Left ventricle myocardium inferior (tissue), 1 donor: ENCODE measurements around the gene METTL5. TPM values are rescaled to one million over a fixed set of nuclear protein-coding genes. Genes with fewer than 3 reads are reported as not detected.
"Not testable (repeated sequence)": the region's sequence is repeated elsewhere in the genome, so short reads cannot be mapped to it uniquely, and the experiment has no call there.

Experiments
- DNase-seq: peaks from one replicate; pipeline ENCODE4 v3.0.0-alpha.2; 2020
- H3K27ac ChIP-seq: fragments of 200-600 bp; replicated peaks from 2 replicates; pipeline ENCODE4 v1.8.0; 2021
- H3K27me3 ChIP-seq: fragments of 200-600 bp; 2 replicates; pipeline ENCODE4 v1.8.0; 2021; ENCODE audit warnings: low read depth
- H3K36me3 ChIP-seq: fragments of 200-600 bp; 2 replicates; pipeline ENCODE4 v1.8.0; 2021
- H3K4me1 ChIP-seq: fragments of 200-600 bp; 2 replicates; pipeline ENCODE4 v1.8.0; 2021
- H3K4me3 ChIP-seq: fragments of 200-600 bp; 2 replicates; pipeline ENCODE4 v1.8.0; 2021; ENCODE audit warnings: mild to moderate bottlenecking, moderate library complexity
- H3K9me3 ChIP-seq: fragments of 200-600 bp; replicated peaks from 2 replicates; pipeline ENCODE4 v1.8.0; 2021
- intact Hi-C: fragments of 100-400 bp; cut with micrococcal nuclease; formaldehyde crosslinking; loops from one replicate; pipeline ENCODE4 v1.11.0; 2022
- total RNA-seq: library from RNA; stranded (reverse); fragmentation: NEBNext Ultra II Directional; extraction: Animal tissue kit (Norgen Biotek cat#: 25700); gene quantifications from one replicate; pipeline ENCODE4 v1.2.1, GENCODE V29; 2021
- TF ChIP-seq, protein P1 (sequence below): fragments of 200-600 bp; IDR thresholded peaks from 2 replicates; pipeline ENCODE4 v1.8.0; 2021; ENCODE audit warnings: antibody characterized with exemption, mild to moderate bottlenecking, borderline replicate concordance
- donor health status: DM: no; HTN: yes; CAD: no; lungs with severe emphysema.

METTL5 gene
- total RNA-seq, 1 donor from 2014 or later, result 60.4 TPM

DNA sequence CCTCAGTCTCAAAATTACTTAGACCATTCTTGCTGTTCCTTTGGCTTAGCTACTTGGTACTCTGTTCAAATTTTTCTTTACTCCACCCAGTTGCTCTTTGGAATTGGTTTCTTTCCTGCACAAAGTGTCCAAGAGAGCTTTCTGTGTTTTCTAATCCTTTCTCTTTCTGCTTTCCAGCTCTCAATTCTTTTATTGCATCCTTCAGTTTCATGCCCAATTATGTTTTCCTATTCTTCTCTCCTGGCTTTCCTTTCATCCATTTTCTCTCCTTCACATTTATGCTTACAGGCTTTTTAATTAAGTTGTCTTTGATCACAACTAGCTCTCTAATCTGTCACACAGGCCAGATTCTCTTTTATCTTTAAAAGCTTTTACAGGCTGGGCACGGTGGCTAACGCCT lies 40.8 kb upstream of the METTL5 start:
- Histone ChIP-seq H3K9me3 (no peaks in the 10 kb centered on the region), H3K4me1 (peaks cover 55% of the 10 kb centered on the region), H3K27me3 (no peaks in the 10 kb centered on the region), H3K36me3 (no peaks in the 10 kb centered on the region), H3K4me3 (no peak overlapping the region), H3K27ac (no peak overlapping the region)
- intact Hi-C loops, result no loop called here
- TF ChIP-seq, protein P1, sequence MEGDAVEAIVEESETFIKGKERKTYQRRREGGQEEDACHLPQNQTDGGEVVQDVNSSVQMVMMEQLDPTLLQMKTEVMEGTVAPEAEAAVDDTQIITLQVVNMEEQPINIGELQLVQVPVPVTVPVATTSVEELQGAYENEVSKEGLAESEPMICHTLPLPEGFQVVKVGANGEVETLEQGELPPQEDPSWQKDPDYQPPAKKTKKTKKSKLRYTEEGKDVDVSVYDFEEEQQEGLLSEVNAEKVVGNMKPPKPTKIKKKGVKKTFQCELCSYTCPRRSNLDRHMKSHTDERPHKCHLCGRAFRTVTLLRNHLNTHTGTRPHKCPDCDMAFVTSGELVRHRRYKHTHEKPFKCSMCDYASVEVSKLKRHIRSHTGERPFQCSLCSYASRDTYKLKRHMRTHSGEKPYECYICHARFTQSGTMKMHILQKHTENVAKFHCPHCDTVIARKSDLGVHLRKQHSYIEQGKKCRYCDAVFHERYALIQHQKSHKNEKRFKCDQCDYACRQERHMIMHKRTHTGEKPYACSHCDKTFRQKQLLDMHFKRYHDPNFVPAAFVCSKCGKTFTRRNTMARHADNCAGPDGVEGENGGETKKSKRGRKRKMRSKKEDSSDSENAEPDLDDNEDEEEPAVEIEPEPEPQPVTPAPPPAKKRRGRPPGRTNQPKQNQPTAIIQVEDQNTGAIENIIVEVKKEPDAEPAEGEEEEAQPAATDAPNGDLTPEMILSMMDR, result no peak
- DNase-seq, result no peak

DNA sequence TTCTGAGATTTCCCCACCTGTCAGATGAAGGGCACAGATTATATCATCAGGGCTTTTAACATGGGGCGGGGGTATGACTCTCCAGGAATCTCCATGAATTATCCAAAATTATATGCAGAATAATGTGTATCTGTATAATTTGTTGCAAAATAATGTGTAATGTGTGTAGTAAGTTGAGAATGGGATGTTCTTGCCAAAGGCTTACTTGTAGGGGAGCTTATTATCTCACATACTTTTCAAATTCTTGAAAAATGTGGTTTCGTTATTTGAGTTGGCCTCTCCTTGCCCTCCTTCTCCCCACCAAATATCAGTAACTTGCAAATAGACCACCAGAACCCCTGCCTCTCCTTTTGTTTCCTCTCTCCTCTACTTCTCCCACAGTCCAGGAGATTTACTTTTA lies 38.1 kb upstream of the METTL5 start:
- intact Hi-C loops, result no loop called here
- H3K4me3 ChIP-seq, result no peak overlapping the region

DNA sequence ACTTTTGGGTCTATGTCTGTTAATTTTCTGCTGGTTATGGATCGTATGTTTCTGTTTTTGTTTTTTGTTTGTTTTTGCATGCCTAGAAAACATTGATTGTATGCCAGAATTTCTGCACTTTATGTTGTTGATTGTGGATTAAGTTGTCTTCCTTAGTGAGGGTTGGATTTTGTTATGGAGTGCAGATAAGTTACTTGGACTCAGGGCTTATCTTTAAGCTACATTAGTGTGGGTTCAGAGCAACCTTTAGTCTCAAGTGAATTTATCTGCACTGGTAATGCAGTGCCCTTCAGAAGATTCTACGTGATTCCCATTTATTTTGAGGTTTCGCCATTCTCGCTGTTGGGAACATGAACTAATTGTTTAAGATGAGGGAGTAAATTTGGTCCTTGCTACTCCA lies 35.4 kb upstream of the METTL5 start:
- TF ChIP-seq, protein P1, result no peak
- no peaks in the 10 kb centered on the region for H3K27me3 ChIP-seq
- no peak overlapping the region for H3K4me3 ChIP-seq
- DNase-seq, result no peak
- peaks cover 39% of the 10 kb centered on the region for H3K4me1 ChIP-seq
- no peaks in the 10 kb centered on the region for H3K9me3 ChIP-seq
- H3K36me3 ChIP-seq, result no peaks in the 10 kb centered on the region
- intact Hi-C loops, result no loop called here
- no peak overlapping the region for H3K27ac ChIP-seq

More for the DNA sequence above, 38.1 kb upstream of the METTL5 start:
- TF ChIP-seq, protein P1, result no peak
- Histone ChIP-seq H3K27ac (no peak overlapping the region), H3K27me3 (no peaks in the 10 kb centered on the region), H3K4me1 (peaks cover 49% of the 10 kb centered on the region), H3K36me3 (no peaks in the 10 kb centered on the region), H3K9me3 (no peaks in the 10 kb centered on the region)
- no peak for DNase-seq

DNA sequence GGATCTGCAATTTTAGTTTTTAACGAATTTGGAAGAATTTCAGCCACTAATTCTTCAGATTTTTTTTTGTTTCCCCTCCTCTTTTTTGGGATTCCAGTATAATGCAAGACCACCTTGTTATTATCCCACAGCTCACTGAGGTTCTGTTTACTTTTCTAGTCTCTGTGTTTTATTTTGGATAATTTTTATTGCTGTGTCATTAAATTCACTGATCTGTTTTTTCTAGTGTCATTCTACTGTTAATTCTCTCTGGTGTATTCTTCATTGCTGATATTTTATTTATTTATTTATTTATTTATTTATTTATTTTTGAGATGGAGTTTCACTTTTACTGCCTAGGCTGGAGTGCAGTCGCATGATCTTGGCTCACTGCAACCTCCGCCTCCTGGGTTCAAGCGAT lies 34.7 kb upstream of the METTL5 start:
- intact Hi-C loops, result no loop called here

DNA sequence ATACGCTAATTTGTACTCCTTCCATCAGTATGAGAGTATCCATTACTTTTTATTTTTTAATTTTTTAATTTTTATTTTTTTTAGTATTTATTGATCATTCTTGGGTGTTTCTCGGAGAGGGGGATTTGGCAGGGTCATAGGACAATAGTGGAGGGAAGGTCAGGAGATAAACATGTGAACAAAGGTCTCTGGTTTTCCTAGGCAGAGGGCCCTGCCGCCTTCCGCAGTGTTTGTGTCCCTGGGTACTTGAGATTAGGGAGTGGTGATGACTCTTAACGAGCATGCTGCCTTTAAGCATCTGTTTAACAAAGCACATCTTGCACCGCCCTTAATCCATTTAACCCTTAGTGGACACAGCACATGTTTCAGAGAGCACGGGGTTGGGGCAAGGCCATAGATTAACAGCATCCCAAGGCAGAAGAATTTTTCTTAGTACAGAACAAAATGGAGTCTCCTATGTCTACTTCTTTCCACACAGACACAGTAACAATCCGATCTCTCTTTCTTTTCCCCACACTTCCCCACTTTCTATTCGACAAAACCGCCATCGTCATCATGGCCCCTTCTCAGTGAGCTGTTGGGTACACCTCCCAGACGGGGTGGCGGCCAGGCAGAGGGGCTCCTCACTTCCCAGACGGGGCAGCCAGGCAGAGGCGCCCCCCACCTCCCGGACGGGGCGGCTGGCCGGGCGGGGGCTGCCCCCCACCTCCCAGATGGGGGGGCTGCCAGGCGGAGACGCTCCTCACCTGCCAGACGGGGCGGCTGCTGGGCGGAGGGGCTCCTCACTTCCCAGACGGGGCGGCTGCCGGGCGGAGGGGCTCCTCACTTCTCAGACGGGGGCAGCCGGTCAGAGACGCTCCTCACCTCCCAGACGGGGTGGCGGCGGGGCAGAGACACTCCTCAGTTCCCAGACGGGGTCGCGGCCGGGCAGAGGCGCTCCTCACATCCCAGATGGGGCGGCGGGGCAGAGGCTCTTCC lies 30.9 kb upstream of the METTL5 start:
- peaks cover 38% of the 10 kb centered on the region for H3K4me1 ChIP-seq
- H3K9me3 ChIP-seq, intact Hi-C loops, H3K4me3 ChIP-seq, DNase-seq, H3K36me3 ChIP-seq, H3K27me3 ChIP-seq: not testable (repeated sequence)
- peak overlapping the region; percentile 36 for H3K27ac ChIP-seq

More for the DNA sequence above, 34.7 kb upstream of the METTL5 start:
- Histone ChIP-seq H3K27me3 (no peaks in the 10 kb centered on the region), H3K4me3 (no peak overlapping the region), H3K36me3 (no peaks in the 10 kb centered on the region), H3K4me1 (peaks cover 39% of the 10 kb centered on the region), H3K9me3 (no peaks in the 10 kb centered on the region), H3K27ac (no peak overlapping the region)
- TF ChIP-seq, protein P1, result no peak
- no peak for DNase-seq

DNA sequence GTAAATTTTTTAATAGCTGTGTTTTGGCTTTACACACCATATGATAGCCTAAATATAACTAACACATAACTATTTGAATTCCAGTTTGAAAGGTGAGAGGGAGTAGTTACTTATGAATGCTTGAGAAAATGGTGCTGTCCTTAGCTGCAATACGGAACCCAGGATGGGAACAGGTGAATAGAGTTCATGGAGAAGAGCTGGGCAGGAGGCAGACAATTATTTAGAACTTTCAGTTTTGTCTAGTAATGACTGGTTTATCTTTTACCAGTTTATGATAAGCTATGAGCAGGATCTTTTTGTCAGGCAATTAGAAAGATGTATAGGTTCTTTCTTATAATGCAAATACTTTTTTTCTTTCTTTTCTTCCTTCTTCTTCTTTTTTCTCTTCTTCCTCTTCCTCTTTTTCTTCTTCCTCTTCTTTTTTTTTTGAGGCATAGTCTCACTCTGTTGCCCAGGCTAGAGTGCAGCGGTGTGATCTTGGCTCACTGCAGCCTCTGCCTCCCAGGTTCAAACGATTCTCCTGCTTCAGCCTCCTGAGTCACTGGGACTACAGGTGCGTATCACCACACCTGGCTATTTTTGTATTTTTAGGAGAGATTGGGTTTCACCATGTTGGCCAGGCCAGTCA lies 28.4 kb upstream of the METTL5 start:
- H3K27ac ChIP-seq, result no peak overlapping the region
- TF ChIP-seq, protein P1, result no peak
- H3K27me3 ChIP-seq, result no peaks in the 10 kb centered on the region
- H3K36me3 ChIP-seq, result no peaks in the 10 kb centered on the region
- peaks cover 53% of the 10 kb centered on the region for H3K4me1 ChIP-seq
- no peaks in the 10 kb centered on the region for H3K9me3 ChIP-seq
- intact Hi-C loops, result no loop called here
- no peak overlapping the region for H3K4me3 ChIP-seq
- DNase-seq, result no peak
